Ovary (tissue), 9 donors: ENCODE data around the gene CTNNA3. TPM values are rescaled to one million over a fixed set of nuclear protein-coding genes. Genes with fewer than 3 reads are reported as not detected.

Experiments
- DNase-seq, 5 donors: peaks; one replicate each; pipeline ENCODE4 v3.0.0-alpha.2; 2019 to 2020
- H3K27ac ChIP-seq, 2 donors: fragments of 200-600 bp; one replicate each; pipeline versions ENCODE4 v1.5.1 to v1.8.0; 2019 to 2022
- H3K27me3 ChIP-seq: fragments of 200-600 bp; one replicate; pipeline ENCODE4 v1.8.0; 2022
- H3K36me3 ChIP-seq: fragments of 200-600 bp; sonication (generic); one replicate; pipeline ENCODE4 v1.5.1; 2019
- H3K4me1 ChIP-seq: one replicate; pipeline ENCODE4 v1.8.1; 2013; ENCODE audit warnings: mild to moderate bottlenecking, moderate library complexity; ENCODE audit not compliant: insufficient read depth
- H3K4me3 ChIP-seq: fragments of 200-600 bp; sonication (generic); one replicate; pipeline ENCODE4 v1.5.1; 2017
- H3K9me3 ChIP-seq, 2 donors: fragments of 200-600 bp in 1 of 2; sonication (generic) in 1 of 2; one replicate each; pipeline versions ENCODE4 v1.5.1 to v1.8.1; 2013 to 2019; ENCODE audit warnings: mild to moderate bottlenecking in 1 of 2, moderate library complexity in 1 of 2
- CTCF ChIP-seq, 3 donors: fragments of 450-650 bp in 2 of 3; fragments of 200-600 bp in 1 of 3; IDR thresholded peaks; one replicate each; pipeline versions ENCODE4 v1.5.1 to v1.8.0; 2016 to 2022; ENCODE audit warnings: antibody characterized with exemption in 3 of 3, mild to moderate bottlenecking in 1 of 3
- EP300 ChIP-seq: sonication (generic); formaldehyde crosslinking; IDR thresholded peaks from one replicate; pipeline ENCODE4 v1.6.1; 2017; ENCODE audit warnings: antibody characterized with exemption
- POLR2A ChIP-seq: fragments of 450-650 bp; IDR thresholded peaks from one replicate; pipeline ENCODE4 v1.6.1; 2017; ENCODE audit warnings: antibody characterized with exemption, mild to moderate bottlenecking, moderate library complexity
- WGBS, 3 donors: extraction: QIAGEN DNeasy Blood & Tissue Kit in 1 of 3; methylation state at CpG; one replicate each; pipeline versions ENCODE4 v1.1.5 to v1.1.7; 2013 to 2017; 5-methylcytosine and 5-hydroxymethylcytosine counted together
- intact Hi-C, 4 donors: fragments of 100-400 bp; cut with DNase I; formaldehyde crosslinking; loops; one replicate each; pipeline versions ENCODE4 v1.11.0 to v1.15.1; 2022 to 2023
- polyA plus RNA-seq, 2 donors: library from polyadenylated mRNA; stranded (reverse); fragments of 200-250 nt in 1 of 2; fragments of 350-450 nt in 1 of 2; fragmentation: Illumina TruSeq in 1 of 2; extraction: RNeasy Lipid Tissue Mini Kit (QIAGEN cat#74804) in 1 of 2; gene quantifications; one replicate each; pipeline ENCODE4 v1.2.3, GENCODE V29; 2013 to 2014
- total RNA-seq, 7 donors: library from RNA; depleted of rRNA in 2 of 7; stranded (reverse); fragments of >200 nt in 2 of 7; fragmentation: NEBNext Ultra II Directional in 3 of 7; extraction: Animal tissue kit (Norgen Biotek cat#: 25700) in 3 of 7; gene quantifications; one replicate each; pipeline versions ENCODE4 v1.1.0 to v1.2.4, GENCODE V29; 2016 to 2023
- donor health status: DM: no; HTN: no; CAD: no; lungs with moderate emphysema.
- donor health status: DM: no; HTN: no; CAD: no.
- donor health status: Bipolar disorder and iron deficiency.
- donor health status: DM: yes; HTN: yes; CAD: no.
- donor health status: DM: no; HTN: no; CAD: no.
- donor health status: DM: yes; HTN: yes; CAD: no.

CTNNA3 gene
- total and polyA plus RNA-seq, 9 donors: 1.9 to 9.7 (median 4.0) TPM

- no peaks in the 10 kb centered on the region for H3K9me3 ChIP-seq
- WGBS, 3 donors: 91 to 93% (median 93%) methylated on average over 4 of the region's 4 CpGs
- intact Hi-C loops: no loop called here
- DNase-seq: no peak
- no peaks in the 10 kb centered on the region for H3K36me3 ChIP-seq
- TF ChIP-seq CTCF (IDR thresholded peaks at IDR 0.05) (no peak), EP300 (no peak), POLR2A (no peak)
- H3K4me3 ChIP-seq: no peak overlapping the region
- no peaks in the 10 kb centered on the region for H3K4me1 ChIP-seq
- no peak overlapping the region for H3K27ac ChIP-seq
- no peaks in the 10 kb centered on the region for H3K27me3 ChIP-seq
Observed at GRCh38 chr10:67518043-67518442, 178.0 kb downstream of the CTNNA3 start.

GRCh38 chr10:67506757-67507091 is 189.3 kb downstream of the CTNNA3 start:
- DNase-seq: no peak
- H3K9me3 ChIP-seq: no peaks in the 10 kb centered on the region
- TF ChIP-seq POLR2A (no peak), CTCF (IDR thresholded peaks at IDR 0.05) (no peak), EP300 (no peak)

GRCh38 chr10:67506083-67506756 is 189.8 kb downstream of the CTNNA3 start:
- H3K36me3 ChIP-seq: no peaks in the 10 kb centered on the region
- DNase-seq: no peak
- no peak overlapping the region for H3K4me3 ChIP-seq
- WGBS, 3 donors: 85 to 89% (median 86%) methylated on average over 2 of the region's 2 CpGs
- TF ChIP-seq EP300 (no peak), POLR2A (no peak), CTCF (IDR thresholded peaks at IDR 0.05) (no peak)
- H3K4me1 ChIP-seq: no peaks in the 10 kb centered on the region
- H3K27me3 ChIP-seq: no peaks in the 10 kb centered on the region
- intact Hi-C loops: no loop called here
- no peaks in the 10 kb centered on the region for H3K9me3 ChIP-seq
- H3K27ac ChIP-seq: no peak overlapping the region

More at GRCh38 chr10:67506757-67507091, 189.3 kb downstream of the CTNNA3 start:
- no peaks in the 10 kb centered on the region for H3K27me3 ChIP-seq
- no peak overlapping the region for H3K4me3 ChIP-seq
- no peaks in the 10 kb centered on the region for H3K4me1 ChIP-seq
- no peaks in the 10 kb centered on the region for H3K36me3 ChIP-seq
- intact Hi-C loops: no loop called here
- H3K27ac ChIP-seq: no peak overlapping the region

GRCh38 chr10:67492317-67493019 is 203.5 kb downstream of the CTNNA3 start:
- Histone ChIP-seq H3K27me3 (no peaks in the 10 kb centered on the region), H3K27ac (no peak overlapping the region), H3K4me3 (no peak overlapping the region), H3K4me1 (no peaks in the 10 kb centered on the region), H3K9me3 (no peaks in the 10 kb centered on the region), H3K36me3 (no peaks in the 10 kb centered on the region)
- no peak for TF ChIP-seq EP300
- no peak for TF ChIP-seq POLR2A
- TF ChIP-seq CTCF (IDR thresholded peaks at IDR 0.05): no peak
- DNase-seq: no peak
- intact Hi-C loops: no loop called here
- 22 to 30% (median 28%) methylated on average over 2 of the region's 2 CpGs for WGBS, 3 donors
